NCI-H510A (cell line): Measurements from ENCODE around the gene ADGRL3.
"Not testable (repeated sequence)": the region's sequence is repeated elsewhere in the genome, so short reads cannot be mapped to it uniquely, and the experiment has no call there.

Source experiments
- DNase-seq: peaks from one replicate; lab custom pipeline; 2025; lab: John Stamatoyannopoulos, UW

ADGRL3 gene

GRCh38 chr4:61756937-61757336, 556.8 kb downstream of the ADGRL3 start:
- DNase-seq = not testable (repeated sequence)

GRCh38 chr4:61757983-61758382, 557.9 kb downstream of the ADGRL3 start:
- not testable (repeated sequence) for DNase-seq

- DNase-seq = not testable (repeated sequence)
Measured at GRCh38 chr4:61758596-61758995, 558.5 kb downstream of the ADGRL3 start.

GRCh38 chr4:61759245-61759644, 559.1 kb downstream of the ADGRL3 start:
- DNase-seq = not testable (repeated sequence)

DNA sequence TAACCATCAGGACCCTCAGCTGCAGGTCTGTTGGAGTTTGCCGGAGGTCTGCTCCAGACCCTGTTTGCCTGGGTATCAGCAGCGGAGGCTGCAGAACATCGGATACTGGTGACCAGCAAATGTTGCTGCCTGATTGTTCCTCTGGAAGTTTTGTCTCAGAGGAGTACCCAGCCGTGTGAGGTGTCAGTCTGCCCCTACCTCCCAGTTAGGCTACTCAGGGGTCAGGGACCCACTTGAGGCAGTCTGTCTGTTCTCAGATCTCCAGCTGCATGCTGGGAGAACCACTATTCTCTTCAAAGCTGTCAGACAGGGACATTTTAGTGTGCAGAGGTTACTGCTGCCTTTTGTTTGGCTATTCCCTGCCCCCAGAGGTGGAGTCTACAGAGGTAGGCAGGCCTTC, 559.8 kb downstream of the ADGRL3 start:
- not testable (repeated sequence) for DNase-seq

- no peak for DNase-seq
Measured at GRCh38 chr4:61760820-61761219, 560.7 kb downstream of the ADGRL3 start.

DNA sequence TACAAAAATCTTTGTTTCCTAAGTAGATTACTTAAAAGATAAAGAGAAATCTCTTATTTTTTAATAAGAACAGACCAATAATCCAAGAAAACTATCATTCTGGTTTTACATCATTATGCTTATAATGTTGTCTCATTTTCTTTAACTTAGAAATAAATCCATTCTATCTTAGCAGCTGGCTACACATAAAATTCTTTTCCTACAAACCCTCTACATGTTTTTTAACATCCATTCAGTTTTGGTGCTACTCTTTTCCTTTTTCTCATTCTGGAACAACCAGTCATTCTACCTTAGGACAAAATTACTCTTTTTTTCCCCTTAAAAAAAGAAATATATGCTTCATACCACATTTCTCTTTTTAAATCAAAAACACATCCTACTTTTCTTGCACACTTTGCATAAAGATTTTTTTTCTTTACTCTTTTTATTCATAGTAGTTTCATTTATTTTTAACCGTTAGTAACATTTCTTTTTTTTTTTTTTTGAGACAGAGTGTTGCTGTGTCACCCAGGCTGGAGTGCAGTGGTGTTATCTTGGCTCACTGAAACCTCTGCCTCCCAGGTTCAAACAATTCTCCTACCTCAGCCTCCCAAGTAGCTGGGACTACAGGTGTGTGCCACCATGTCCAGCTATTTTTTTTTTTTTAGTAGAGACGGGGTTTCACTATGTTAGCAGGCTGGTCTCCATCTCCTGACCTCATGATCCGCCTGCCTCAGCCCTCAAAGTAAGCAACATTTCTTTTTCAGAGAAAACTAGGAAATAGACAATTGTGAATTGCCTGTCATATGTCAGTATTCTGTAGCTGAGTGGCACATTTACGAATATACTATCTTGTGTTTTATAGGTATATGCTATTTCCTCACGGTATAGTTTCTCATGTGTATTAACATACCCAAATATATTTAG, 562.8 kb downstream of the ADGRL3 start:
- DNase-seq = no peak

GRCh38 chr4:61763682-61764081, 563.6 kb downstream of the ADGRL3 start:
- DNase-seq = no peak

- not testable (repeated sequence) for DNase-seq
Measured at GRCh38 chr4:61764090-61764489, 564.0 kb downstream of the ADGRL3 start.

DNA sequence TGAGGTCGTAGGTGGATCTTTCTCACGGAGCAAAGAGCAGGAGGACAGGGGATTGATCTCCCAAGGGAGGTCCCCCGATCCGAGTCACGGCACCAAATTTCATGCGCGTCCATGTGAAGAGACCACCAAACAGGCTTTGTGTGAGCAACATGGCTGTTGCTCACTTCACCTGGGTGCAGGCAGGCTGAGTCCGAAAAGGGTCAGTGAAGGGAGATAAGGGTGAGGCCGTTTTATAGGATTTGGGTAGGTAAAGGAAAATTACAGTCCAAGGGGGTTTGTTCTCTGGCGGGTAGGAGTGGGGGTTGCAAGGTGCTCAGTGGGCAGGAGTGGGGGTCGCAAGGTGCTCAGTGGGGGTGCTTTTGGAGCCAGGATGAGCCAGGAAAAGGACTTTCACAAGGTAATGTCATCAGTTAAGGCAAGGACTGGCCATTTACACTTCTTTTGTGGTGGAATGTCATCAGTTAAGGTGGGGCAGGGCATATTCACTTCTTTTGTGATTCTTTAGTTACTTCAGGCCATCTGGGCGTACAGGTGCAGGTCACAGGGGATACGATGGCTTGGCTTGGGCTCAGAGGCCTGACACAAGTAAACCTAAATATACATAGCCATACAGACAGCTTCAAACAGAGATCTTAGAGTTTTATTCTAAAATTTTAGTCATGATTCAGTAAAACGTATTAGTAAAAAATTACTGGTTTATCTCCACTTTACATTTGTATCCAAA, 569.5 kb downstream of the ADGRL3 start:
- DNase-seq = not testable (repeated sequence)

GRCh38 chr4:61770456-61770855, 570.3 kb downstream of the ADGRL3 start:
- no peak for DNase-seq

GRCh38 chr4:61771056-61771455, 570.9 kb downstream of the ADGRL3 start:
- no peak for DNase-seq

GRCh38 chr4:61772126-61772525, 572.0 kb downstream of the ADGRL3 start:
- DNase-seq = no peak

- DNase-seq = no peak
Measured at GRCh38 chr4:61773655-61774245, 573.6 kb downstream of the ADGRL3 start.

DNA sequence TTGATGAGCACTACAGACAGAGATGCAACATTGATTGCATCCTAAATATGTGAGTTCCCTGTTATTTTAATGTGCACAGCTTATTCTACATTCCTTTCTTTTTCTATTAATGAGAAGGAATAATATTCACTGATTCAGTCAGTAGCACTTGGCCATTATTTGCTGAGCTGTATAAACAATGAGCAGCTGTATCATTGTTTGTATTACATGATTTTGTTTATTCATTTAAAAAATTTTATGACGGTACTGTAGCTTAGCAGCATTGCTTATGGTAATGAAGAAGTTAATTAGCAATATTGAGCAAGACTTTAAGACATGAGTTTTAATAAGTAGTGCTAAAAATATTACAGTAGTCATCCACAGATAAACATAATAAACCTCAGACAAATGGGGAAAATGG, 582.0 kb downstream of the ADGRL3 start:
- DNase-seq = no peak

- DNase-seq = no peak
Measured at GRCh38 chr4:61783050-61783449, 582.9 kb downstream of the ADGRL3 start.

DNA sequence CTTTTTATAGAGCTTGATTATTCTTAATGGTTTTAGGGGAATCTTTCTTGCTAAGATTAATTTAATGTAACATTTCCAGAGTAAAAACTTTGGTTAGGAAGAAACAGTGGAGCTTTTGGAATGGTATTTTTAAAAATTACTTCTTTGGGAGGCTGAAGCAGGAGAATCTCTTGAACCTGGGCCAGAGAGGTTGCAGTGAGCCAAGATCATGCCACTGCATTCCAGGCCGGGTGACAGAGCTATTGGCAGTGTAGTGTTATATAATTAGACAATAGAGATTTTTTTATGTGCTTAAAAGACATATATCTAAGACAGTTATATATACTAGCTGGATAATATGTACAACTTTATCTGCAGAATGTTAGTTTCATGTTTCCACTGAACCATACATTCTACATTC, 585.6 kb downstream of the ADGRL3 start:
- DNase-seq = no peak

GRCh38 chr4:61786211-61786610, 586.1 kb downstream of the ADGRL3 start:
- no peak for DNase-seq

DNA sequence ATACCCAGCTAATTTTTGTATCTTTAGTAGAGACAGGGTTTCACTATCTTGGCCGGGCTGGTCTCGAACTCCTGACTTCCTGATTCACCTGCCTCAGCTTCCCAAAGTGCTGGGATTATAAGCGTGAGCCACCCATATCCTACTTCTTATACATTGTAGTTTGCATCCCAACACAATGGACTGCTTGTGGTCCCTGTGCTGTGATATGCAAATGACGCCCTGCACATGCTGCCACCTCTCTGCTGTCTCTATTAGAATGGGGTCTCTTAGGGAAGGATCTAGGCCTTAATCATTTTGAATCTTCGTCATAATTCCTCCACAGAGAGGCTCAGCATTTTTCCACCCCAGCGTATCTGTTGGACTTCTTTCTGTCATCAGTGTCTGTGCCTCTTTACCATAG, 595.9 kb downstream of the ADGRL3 start:
- no peak for DNase-seq

DNA sequence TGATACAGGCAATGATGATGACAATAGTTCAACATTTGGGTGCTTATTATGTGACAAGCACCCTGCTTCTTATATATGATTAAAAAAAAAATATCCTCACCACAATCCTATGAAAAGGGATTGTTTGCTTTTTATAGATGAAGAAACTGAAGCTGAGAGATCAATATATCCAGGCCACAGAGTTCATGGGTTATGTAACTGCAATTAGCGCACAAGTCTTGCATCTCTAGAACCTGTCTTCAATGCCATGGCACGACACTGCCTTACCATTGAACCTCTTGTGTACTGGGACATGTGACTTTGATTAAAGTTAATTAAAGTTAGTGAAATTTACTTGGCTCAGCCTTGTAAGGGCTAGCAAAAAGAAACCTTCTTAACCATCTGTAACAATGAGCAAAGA, 599.7 kb downstream of the ADGRL3 start:
- no peak for DNase-seq

GRCh38 chr4:61805227-61805626, 605.1 kb downstream of the ADGRL3 start:
- no peak for DNase-seq

DNA sequence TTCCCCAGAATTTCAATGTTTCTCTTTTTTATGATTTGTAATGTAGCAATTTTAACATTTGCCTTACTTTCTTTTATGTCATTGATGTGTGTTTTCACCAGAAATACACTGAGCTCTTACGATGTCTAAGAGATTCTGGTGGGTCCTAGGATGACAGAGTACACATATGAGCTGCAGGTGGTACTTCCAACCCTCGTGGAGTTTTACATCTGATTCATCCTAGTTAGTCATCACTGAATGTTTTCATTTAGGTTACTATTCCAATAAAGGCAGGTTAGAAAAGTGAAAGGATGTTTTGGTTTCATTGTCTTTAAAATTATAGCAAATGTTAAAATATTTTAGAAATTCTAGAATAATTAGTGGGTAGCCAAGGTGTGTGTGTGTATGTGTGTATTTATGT, 605.9 kb downstream of the ADGRL3 start:
- no peak for DNase-seq

DNA sequence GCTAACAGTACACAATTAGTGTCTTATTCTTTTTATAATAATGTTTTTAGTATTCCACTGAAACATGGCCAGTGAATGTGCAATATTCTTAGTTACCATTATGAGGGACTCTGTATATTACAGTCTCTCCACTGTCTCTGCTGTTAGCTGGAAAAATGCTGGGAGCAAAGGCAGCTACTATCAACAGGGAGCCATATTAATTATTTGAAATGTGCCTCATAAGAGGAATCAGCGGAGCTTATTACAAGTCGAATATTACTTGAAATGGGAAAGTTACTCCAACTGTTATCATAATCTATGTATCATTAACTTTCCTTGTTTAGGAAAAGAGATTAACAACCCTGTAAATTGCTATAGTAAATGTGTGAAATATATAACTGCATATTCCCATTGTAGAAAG, 612.0 kb downstream of the ADGRL3 start:
- DNase-seq = no peak
